ENCODE measurements around the gene LRG1.

DNA sequence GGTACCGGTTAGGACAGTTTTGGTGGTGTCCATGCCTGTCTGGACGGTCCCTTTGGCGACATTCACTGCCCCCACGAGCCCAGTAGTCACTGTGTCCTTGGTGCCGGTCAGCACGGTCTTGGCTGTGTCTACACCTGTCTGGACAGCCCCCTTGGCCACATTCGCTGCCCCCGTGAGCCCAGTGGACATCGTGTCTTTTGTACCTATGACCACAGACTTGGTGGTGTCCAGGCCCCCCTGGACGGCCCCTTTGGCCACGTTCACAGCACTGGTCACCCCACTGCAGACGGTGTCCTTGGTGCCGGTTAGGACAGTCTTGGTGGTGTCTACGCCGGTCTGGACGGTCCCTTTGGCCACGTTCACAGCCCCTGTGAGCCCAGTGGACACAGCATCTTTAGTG lies 27.8 kb downstream of the LRG1 start:
- no peak for TF ChIP-seq POLR2AphosphoS5 (IDR thresholded peaks at IDR 0.05; ENCODE audit: low read depth, low read length)
- TF ChIP-seq POLR2A (IDR thresholded peaks at IDR 0.05; ENCODE audit: low read depth, low read length): no peak
- no peak for TF ChIP-seq TAF1 (IDR thresholded peaks at IDR 0.05; ENCODE audit: low read depth, low read length)
- no peak for TF ChIP-seq PAX5 (IDR thresholded peaks at IDR 0.05; ENCODE audit: insufficient read depth, low read length, severe bottlenecking)
- TF ChIP-seq SPI1 (IDR thresholded peaks at IDR 0.05; ENCODE audit: low read depth, low read length): no peak
- TF ChIP-seq POU2F2 (IDR thresholded peaks at IDR 0.05; ENCODE audit: low read depth, low read length): no peak

All from GM12891 (cell line).